ENCODE results near the gene PRR33.

PRR33 gene

GRCh38 chr11:1862588-1863351, 28.9 kb downstream of the PRR33 start:
- peak; percentile 41 for DNase-seq (ENCODE audit: low read depth)

- DNase-seq (ENCODE audit: low read depth) = no peak
These were observed 30.0 kb downstream of the PRR33 start for GRCh38 chr11:1861435-1862411.

GRCh38 chr11:1860108-1860507, 31.6 kb downstream of the PRR33 start:
- DNase-seq (ENCODE audit: low read depth) = no peak

- no peak for DNase-seq (ENCODE audit: low read depth)
These were observed 32.7 kb downstream of the PRR33 start for GRCh38 chr11:1859004-1859403.

- no peak for DNase-seq (ENCODE audit: low read depth)
These were observed 33.1 kb downstream of the PRR33 start for GRCh38 chr11:1858576-1858975.

- DNase-seq (ENCODE audit: low read depth) = no peak
These were observed 33.5 kb downstream of the PRR33 start for GRCh38 chr11:1858154-1858553.

GRCh38 chr11:1857064-1857463, 34.6 kb downstream of the PRR33 start:
- DNase-seq (ENCODE audit: low read depth) = no peak

GRCh38 chr11:1856306-1857005, 35.2 kb downstream of the PRR33 start:
- no peak for DNase-seq (ENCODE audit: low read depth)

GRCh38 chr11:1855886-1856265, 35.8 kb downstream of the PRR33 start:
- DNase-seq (ENCODE audit: low read depth) = no peak

- no peak for DNase-seq (ENCODE audit: low read depth)
These were observed 36.5 kb downstream of the PRR33 start for GRCh38 chr11:1854949-1855885.

GRCh38 chr11:1854132-1854948, 37.4 kb downstream of the PRR33 start:
- DNase-seq (ENCODE audit: low read depth) = no peak

- DNase-seq (ENCODE audit: low read depth) = no peak
These were observed 38.1 kb downstream of the PRR33 start for GRCh38 chr11:1853376-1854131.

- DNase-seq (ENCODE audit: low read depth) = no peak
These were observed 38.8 kb downstream of the PRR33 start, which contains the start of gene LSP1 for GRCh38 chr11:1852877-1853276. Gene LSP1 (plus strand): TSS chr11:1853084. CDS start chr11:1853145, 61 bp downstream.

GRCh38 chr11:1852271-1852876, 39.3 kb downstream of the PRR33 start:
- DNase-seq (ENCODE audit: low read depth) = no peak

GRCh38 chr11:1851468-1852180, 40.1 kb downstream of the PRR33 start:
- DNase-seq (ENCODE audit: low read depth) = no peak

- DNase-seq (ENCODE audit: low read depth) = no peak
These were observed 42.9 kb downstream of the PRR33 start for GRCh38 chr11:1848640-1849430.

GRCh38 chr11:1847926-1848639, 43.6 kb downstream of the PRR33 start:
- no peak for DNase-seq (ENCODE audit: low read depth)

Measured in HS-27A (cell line).